Measurements from ENCODE around the gene CD81.

DNA sequence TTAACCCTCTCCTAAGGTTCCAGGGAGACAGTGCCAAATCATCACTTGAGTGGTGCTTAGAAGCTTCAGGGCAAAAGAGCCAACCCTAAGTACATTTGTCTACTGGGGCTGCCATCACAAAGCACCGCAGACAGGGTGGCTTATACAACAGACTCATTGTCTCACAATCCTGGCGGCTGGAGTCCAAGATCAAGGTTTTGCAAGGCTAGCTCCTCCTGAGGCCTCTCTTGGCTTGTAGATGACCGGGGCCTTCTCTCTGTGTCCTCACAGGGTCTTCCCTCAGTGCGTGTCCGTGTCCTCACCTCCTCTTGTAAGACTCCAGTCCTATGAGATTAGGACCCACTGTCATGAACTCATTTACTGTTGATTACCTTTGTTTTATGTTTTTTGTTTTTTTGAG lies 34.1 kb upstream of the CD81 start:
- no peak for TF ChIP-seq ZFX (IDR thresholded peaks at IDR 0.05; ENCODE audit: borderline replicate concordance)
- TF ChIP-seq, protein P1, sequence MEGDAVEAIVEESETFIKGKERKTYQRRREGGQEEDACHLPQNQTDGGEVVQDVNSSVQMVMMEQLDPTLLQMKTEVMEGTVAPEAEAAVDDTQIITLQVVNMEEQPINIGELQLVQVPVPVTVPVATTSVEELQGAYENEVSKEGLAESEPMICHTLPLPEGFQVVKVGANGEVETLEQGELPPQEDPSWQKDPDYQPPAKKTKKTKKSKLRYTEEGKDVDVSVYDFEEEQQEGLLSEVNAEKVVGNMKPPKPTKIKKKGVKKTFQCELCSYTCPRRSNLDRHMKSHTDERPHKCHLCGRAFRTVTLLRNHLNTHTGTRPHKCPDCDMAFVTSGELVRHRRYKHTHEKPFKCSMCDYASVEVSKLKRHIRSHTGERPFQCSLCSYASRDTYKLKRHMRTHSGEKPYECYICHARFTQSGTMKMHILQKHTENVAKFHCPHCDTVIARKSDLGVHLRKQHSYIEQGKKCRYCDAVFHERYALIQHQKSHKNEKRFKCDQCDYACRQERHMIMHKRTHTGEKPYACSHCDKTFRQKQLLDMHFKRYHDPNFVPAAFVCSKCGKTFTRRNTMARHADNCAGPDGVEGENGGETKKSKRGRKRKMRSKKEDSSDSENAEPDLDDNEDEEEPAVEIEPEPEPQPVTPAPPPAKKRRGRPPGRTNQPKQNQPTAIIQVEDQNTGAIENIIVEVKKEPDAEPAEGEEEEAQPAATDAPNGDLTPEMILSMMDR (IDR thresholded peaks at IDR 0.05), result no peak

Data from 22Rv1 (cell line).